Activated CD8-positive, alpha-beta memory T cell treated with anti-CD3 and anti-CD28 coated beads, Interleukin-2, amount 10 ng/mL, durations not matched to agents 7 days and 5 days (primary cell): ENCODE data around the gene FAM107B. TPM values are rescaled to one million over a fixed set of nuclear protein-coding genes. Genes with fewer than 3 reads are reported as not detected.
"Not testable (repeated sequence)": the region's sequence is repeated elsewhere in the genome, so short reads cannot be mapped to it uniquely, and the experiment has no call there.

ENCODE experiments used
- ATAC-seq: fragments of 150-1000 bp; cut with Tn5 transposase; one replicate; pipeline ENCODE4 v1.10.0; 2021; ENCODE audit warnings: moderate library complexity
- CTCF ChIA-PET: fragments of 350-600 bp; sonication (Branson Sonifier 250); formaldehyde crosslinking; loops from one replicate; lab custom pipeline; 2021; ENCODE audit warnings: antibody characterized with exemption; lab: Charles Lee
- DNase-seq: peaks from one replicate; pipeline ENCODE4 v3.0.0-alpha.2; 2020
- H3K27ac Mint-ChIP-seq: one replicate; pipeline ENCODE4 v1.8.0; 2021; ENCODE audit warnings: mild to moderate bottlenecking, mixed read lengths
- H3K27me3 Mint-ChIP-seq: one replicate; pipeline ENCODE4 v1.8.0; 2021; ENCODE audit warnings: mixed read lengths
- H3K36me3 Mint-ChIP-seq: one replicate; pipeline ENCODE4 v1.8.0; 2021; ENCODE audit warnings: mild to moderate bottlenecking, mixed read lengths
- H3K4me1 Mint-ChIP-seq: one replicate; pipeline ENCODE4 v1.8.0; 2021; ENCODE audit warnings: mixed read lengths
- H3K4me3 Mint-ChIP-seq: one replicate; pipeline ENCODE4 v1.8.0; 2021; ENCODE audit warnings: mild to moderate bottlenecking, moderate library complexity, mixed read lengths
- H3K9me3 Mint-ChIP-seq: one replicate; pipeline ENCODE4 v1.8.0; 2022; ENCODE audit warnings: low read depth, mixed read lengths
- total RNA-seq, 2 experiments: library from RNA; stranded (reverse); gene quantifications; one replicate each; pipeline ENCODE4 v1.2.3, GENCODE V29; 2021

FAM107B gene
- total RNA-seq, 2 experiments from 2014 or later = 114 to 208 TPM

GRCh38 chr10:14740684-14741247, 33.9 kb downstream of the FAM107B start:
- no peak overlapping the region for H3K27ac Mint-ChIP-seq
- H3K9me3 Mint-ChIP-seq = no peaks in the 10 kb centered on the region
- CTCF ChIA-PET = no interaction called here
- ATAC-seq = no peak
- DNase-seq = no peak
- peaks cover 6% of the 10 kb centered on the region for H3K4me1 Mint-ChIP-seq
- peaks cover 7% of the 10 kb centered on the region for H3K27me3 Mint-ChIP-seq
- peaks cover 5% of the 10 kb centered on the region for H3K36me3 Mint-ChIP-seq
- no peak overlapping the region for H3K4me3 Mint-ChIP-seq

GRCh38 chr10:14737808-14738545, 36.7 kb downstream of the FAM107B start:
- Mint-ChIP-seq H3K27me3 (no peaks in the 10 kb centered on the region), H3K27ac (no peak overlapping the region), H3K9me3 (no peaks in the 10 kb centered on the region), H3K4me3 (no peak overlapping the region), H3K4me1 (peaks cover 6% of the 10 kb centered on the region), H3K36me3 (peaks cover 2% of the 10 kb centered on the region)
- no peak for DNase-seq
- CTCF ChIA-PET = no interaction called here
- ATAC-seq = no peak

- Mint-ChIP-seq H3K4me3 (no peak overlapping the region), H3K36me3 (no peaks in the 10 kb centered on the region), H3K4me1 (no peaks in the 10 kb centered on the region), H3K9me3 (no peaks in the 10 kb centered on the region), H3K27me3 (no peaks in the 10 kb centered on the region), H3K27ac (no peak overlapping the region)
- DNase-seq (no peak), ATAC-seq (no peak)
- CTCF ChIA-PET = no interaction called here
These were observed 38.1 kb downstream of the FAM107B start for GRCh38 chr10:14736600-14737081.

- Mint-ChIP-seq H3K4me3 (no peak overlapping the region), H3K9me3 (no peaks in the 10 kb centered on the region), H3K27me3 (no peaks in the 10 kb centered on the region), H3K36me3 (no peaks in the 10 kb centered on the region), H3K27ac (no peak overlapping the region), H3K4me1 (no peaks in the 10 kb centered on the region)
- ATAC-seq (no peak), DNase-seq (no peak)
- CTCF ChIA-PET = no interaction called here
These were observed 38.7 kb downstream of the FAM107B start for GRCh38 chr10:14736043-14736442.

- H3K4me3 Mint-ChIP-seq = no peak overlapping the region
- CTCF ChIA-PET = no interaction called here
- H3K27ac Mint-ChIP-seq = no peak overlapping the region
- H3K9me3 Mint-ChIP-seq = peaks cover 5% of the 10 kb centered on the region
- no peak for DNase-seq
- no peak for ATAC-seq
- no peaks in the 10 kb centered on the region for H3K36me3 Mint-ChIP-seq
- H3K27me3 Mint-ChIP-seq = no peaks in the 10 kb centered on the region
- H3K4me1 Mint-ChIP-seq = peaks cover 2% of the 10 kb centered on the region
These were observed 42.7 kb downstream of the FAM107B start for GRCh38 chr10:14731875-14732512.

- no peak overlapping the region for H3K4me3 Mint-ChIP-seq
- no peak for ATAC-seq
- no peak for DNase-seq
- H3K27ac Mint-ChIP-seq = no peak overlapping the region
- H3K4me1 Mint-ChIP-seq = peaks cover 11% of the 10 kb centered on the region
- H3K36me3 Mint-ChIP-seq = no peaks in the 10 kb centered on the region
- CTCF ChIA-PET = interaction anchor here (1.2 kb wide), 1 partner anchor 150 kb away, joined by 3 read pairs; the partner anchor contains the start of gene SUV39H2
- no peaks in the 10 kb centered on the region for H3K27me3 Mint-ChIP-seq
- H3K9me3 Mint-ChIP-seq = peaks cover 5% of the 10 kb centered on the region
These were observed 46.4 kb downstream of the FAM107B start for GRCh38 chr10:14728346-14728745.

GRCh38 chr10:14727924-14728323, 46.8 kb downstream of the FAM107B start:
- CTCF ChIA-PET = interaction anchor here (1.2 kb wide), 1 partner anchor 150 kb away, joined by 3 read pairs; the partner anchor contains the start of gene SUV39H2
- Mint-ChIP-seq H3K27ac (no peak overlapping the region), H3K4me1 (peaks cover 15% of the 10 kb centered on the region), H3K27me3 (no peaks in the 10 kb centered on the region), H3K4me3 (no peak overlapping the region), H3K36me3 (no peaks in the 10 kb centered on the region), H3K9me3 (peaks cover 5% of the 10 kb centered on the region)
- no peak for DNase-seq
- no peak for ATAC-seq

GRCh38 chr10:14727465-14727864, 47.2 kb downstream of the FAM107B start:
- DNase-seq = no peak
- ATAC-seq = no peak
- Mint-ChIP-seq H3K4me1 (peaks cover 18% of the 10 kb centered on the region), H3K27ac (no peak overlapping the region), H3K9me3 (peaks cover 5% of the 10 kb centered on the region), H3K4me3 (no peak overlapping the region), H3K36me3 (no peaks in the 10 kb centered on the region), H3K27me3 (no peaks in the 10 kb centered on the region)
- CTCF ChIA-PET = interaction anchor here (1.2 kb wide), 1 partner anchor 151 kb away, joined by 3 read pairs; the partner anchor contains the start of gene SUV39H2

- DNase-seq (no peak), ATAC-seq (no peak)
- H3K9me3 Mint-ChIP-seq = peaks cover 5% of the 10 kb centered on the region
- H3K4me1 Mint-ChIP-seq = peaks cover 20% of the 10 kb centered on the region
- no peak overlapping the region for H3K27ac Mint-ChIP-seq
- H3K36me3 Mint-ChIP-seq = no peaks in the 10 kb centered on the region
- no peak overlapping the region for H3K4me3 Mint-ChIP-seq
- CTCF ChIA-PET = interaction anchor here (0.7 kb wide), 1 partner anchor 24 kb away, joined by 4 read pairs; no protein-coding TSS in a partner anchor
- H3K27me3 Mint-ChIP-seq = no peaks in the 10 kb centered on the region
These were observed 49.8 kb downstream of the FAM107B start for GRCh38 chr10:14724931-14725330.

- Mint-ChIP-seq H3K4me3 (no peak overlapping the region), H3K36me3 (no peaks in the 10 kb centered on the region), H3K9me3 (peaks cover 3% of the 10 kb centered on the region), H3K27me3 (no peaks in the 10 kb centered on the region), H3K4me1 (peaks cover 20% of the 10 kb centered on the region), H3K27ac (peak overlapping the region; percentile 15)
- peak; percentile 36 for ATAC-seq
- no peak for DNase-seq
- CTCF ChIA-PET = no interaction called here
These were observed 51.5 kb downstream of the FAM107B start for GRCh38 chr10:14723052-14723689.

GRCh38 chr10:14717552-14717951, 57.1 kb downstream of the FAM107B start:
- Mint-ChIP-seq H3K27ac (no peak overlapping the region), H3K9me3 (peaks cover 5% of the 10 kb centered on the region), H3K27me3 (no peaks in the 10 kb centered on the region), H3K4me1 (peaks cover 5% of the 10 kb centered on the region), H3K4me3 (no peak overlapping the region), H3K36me3 (no peaks in the 10 kb centered on the region)
- DNase-seq (no peak), ATAC-seq (no peak)
- CTCF ChIA-PET = no interaction called here

GRCh38 chr10:14712991-14713424, 61.7 kb downstream of the FAM107B start:
- H3K27ac Mint-ChIP-seq = no peak overlapping the region
- DNase-seq (no peak), ATAC-seq (no peak)
- H3K27me3 Mint-ChIP-seq = no peaks in the 10 kb centered on the region
- H3K4me3 Mint-ChIP-seq = no peak overlapping the region
- no peaks in the 10 kb centered on the region for H3K36me3 Mint-ChIP-seq
- peaks cover 8% of the 10 kb centered on the region for H3K9me3 Mint-ChIP-seq
- H3K4me1 Mint-ChIP-seq = peaks cover 2% of the 10 kb centered on the region
- CTCF ChIA-PET = no interaction called here

- H3K27me3 Mint-ChIP-seq, ATAC-seq, H3K27ac Mint-ChIP-seq, CTCF ChIA-PET, H3K4me1 Mint-ChIP-seq, H3K9me3 Mint-ChIP-seq, DNase-seq, H3K36me3 Mint-ChIP-seq, H3K4me3 Mint-ChIP-seq: not testable (repeated sequence)
These were observed 65.4 kb downstream of the FAM107B start for GRCh38 chr10:14709344-14709743.
